ENCODE measurements around the gene CDHR1. TPM values are rescaled to one million over a fixed set of nuclear protein-coding genes. Genes with fewer than 3 reads are reported as not detected.
"Not testable (repeated sequence)": the region's sequence is repeated elsewhere in the genome, so short reads cannot be mapped to it uniquely, and the experiment has no call there.

Gene CDHR1
- total RNA-seq, 4 donors from 2014 or later, result 0.27 TPM; not detected in 3

DNA sequence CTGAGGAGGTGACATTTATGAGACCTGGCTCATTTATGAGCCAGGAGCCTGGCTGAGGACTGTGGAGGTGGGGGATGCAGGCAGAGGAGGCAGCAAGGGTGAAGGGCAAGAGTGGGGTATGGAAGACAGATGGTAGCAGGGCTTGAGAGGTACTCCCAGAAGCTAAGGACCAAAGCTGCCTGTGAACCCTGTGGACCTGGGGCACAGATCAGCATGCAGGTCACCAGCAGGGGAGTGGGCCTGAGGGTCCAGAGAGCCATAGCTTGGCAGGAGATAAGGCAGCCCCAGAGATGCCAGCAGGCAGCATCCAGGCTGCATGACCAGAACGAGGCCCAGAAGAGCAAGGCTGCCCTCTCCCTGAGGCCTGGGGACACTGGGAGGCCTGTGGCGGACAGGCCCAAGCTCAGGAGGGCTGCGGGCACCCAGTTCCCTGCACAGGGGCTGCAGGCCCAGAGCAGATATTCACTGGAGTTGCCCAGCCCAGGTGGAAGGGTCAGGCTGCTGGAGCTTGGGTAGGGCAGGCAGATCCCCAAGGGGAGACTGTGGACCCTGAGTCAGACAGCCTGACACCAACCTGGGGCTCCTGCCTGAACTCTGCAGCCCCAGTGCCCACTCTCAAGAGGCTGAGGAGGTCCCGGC lies 17.4 kb upstream of the CDHR1 start:
- Histone ChIP-seq H3K4me3 (no peak overlapping the region), H3K27me3 (no peaks in the 10 kb centered on the region), H3K4me1 (no peaks in the 10 kb centered on the region), H3K9me3 (no peaks in the 10 kb centered on the region), H3K27ac (no peak overlapping the region), H3K36me3 (no peaks in the 10 kb centered on the region)
- in situ Hi-C loops (cut with MboI; ENCODE audit: low sequenced_read_pairs in 4 of 4) (no loop called here), intact Hi-C loops (cut with DNase I; ENCODE audit: low total_unique reads) (no loop called here)
- no peak for DNase-seq
- ATAC-seq, result no peak
- TF ChIP-seq, protein P1, sequence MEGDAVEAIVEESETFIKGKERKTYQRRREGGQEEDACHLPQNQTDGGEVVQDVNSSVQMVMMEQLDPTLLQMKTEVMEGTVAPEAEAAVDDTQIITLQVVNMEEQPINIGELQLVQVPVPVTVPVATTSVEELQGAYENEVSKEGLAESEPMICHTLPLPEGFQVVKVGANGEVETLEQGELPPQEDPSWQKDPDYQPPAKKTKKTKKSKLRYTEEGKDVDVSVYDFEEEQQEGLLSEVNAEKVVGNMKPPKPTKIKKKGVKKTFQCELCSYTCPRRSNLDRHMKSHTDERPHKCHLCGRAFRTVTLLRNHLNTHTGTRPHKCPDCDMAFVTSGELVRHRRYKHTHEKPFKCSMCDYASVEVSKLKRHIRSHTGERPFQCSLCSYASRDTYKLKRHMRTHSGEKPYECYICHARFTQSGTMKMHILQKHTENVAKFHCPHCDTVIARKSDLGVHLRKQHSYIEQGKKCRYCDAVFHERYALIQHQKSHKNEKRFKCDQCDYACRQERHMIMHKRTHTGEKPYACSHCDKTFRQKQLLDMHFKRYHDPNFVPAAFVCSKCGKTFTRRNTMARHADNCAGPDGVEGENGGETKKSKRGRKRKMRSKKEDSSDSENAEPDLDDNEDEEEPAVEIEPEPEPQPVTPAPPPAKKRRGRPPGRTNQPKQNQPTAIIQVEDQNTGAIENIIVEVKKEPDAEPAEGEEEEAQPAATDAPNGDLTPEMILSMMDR (IDR thresholded peaks at IDR 0.05 in 4 of 5, conservative IDR thresholded peaks at IDR 0.05 in 1 of 5), result no peak
- no peak for TF ChIP-seq POLR2A (IDR thresholded peaks at IDR 0.05)

DNA sequence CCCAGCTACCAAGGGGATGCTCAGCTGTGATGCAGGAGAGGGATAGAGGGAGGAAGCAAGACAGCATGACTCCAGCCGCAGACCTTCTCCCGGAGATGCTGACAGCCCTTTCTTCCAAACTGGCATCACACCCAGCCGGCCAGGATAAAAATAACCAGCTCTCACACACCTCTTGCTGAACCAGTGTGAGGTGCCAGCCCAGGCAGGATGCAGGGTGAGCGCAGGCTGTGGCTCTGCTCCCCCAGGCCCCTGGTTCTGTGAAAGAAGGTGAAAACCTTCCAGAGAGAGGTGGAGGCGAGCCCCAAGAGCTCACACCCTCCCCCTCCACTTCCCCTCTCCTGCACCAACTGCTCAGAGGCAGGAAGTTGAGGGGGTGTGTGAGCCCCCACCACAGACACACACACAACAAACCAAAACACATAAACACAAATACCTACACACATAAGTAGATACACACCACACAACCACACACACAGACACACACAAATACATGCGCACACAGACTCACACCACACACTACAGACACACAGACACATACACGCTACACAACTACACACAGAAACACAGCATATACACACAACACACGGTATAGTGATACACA lies 16.7 kb upstream of the CDHR1 start:
- Histone ChIP-seq H3K27ac (no peak overlapping the region), H3K27me3 (no peaks in the 10 kb centered on the region), H3K4me3 (no peak overlapping the region), H3K4me1 (no peaks in the 10 kb centered on the region), H3K9me3 (no peaks in the 10 kb centered on the region), H3K36me3 (no peaks in the 10 kb centered on the region)
- TF ChIP-seq, protein P1 (IDR thresholded peaks at IDR 0.05 in 4 of 5, conservative IDR thresholded peaks at IDR 0.05 in 1 of 5), result no peak
- in situ Hi-C loops (cut with MboI; ENCODE audit: low sequenced_read_pairs in 4 of 4), result no loop called here
- intact Hi-C loops (cut with DNase I; ENCODE audit: low total_unique reads), result no loop called here
- ATAC-seq (no peak), DNase-seq (no peak)

DNA sequence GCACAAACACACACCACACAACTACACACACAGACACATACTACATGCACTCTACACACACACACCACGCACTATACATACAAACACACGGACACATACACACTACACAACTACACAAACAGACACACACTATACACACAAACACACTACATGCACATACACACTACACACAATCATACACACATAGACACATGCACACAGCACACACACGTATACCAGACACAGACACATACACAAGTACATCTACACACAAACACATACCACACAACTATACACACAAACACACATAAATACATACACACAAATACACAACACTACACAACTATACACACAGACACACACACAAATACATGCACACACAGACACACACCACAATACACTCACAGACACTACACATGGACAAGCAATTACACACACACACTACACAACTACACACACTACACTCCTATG lies 16.2 kb upstream of the CDHR1 start:
- Histone ChIP-seq H3K4me1 (no peaks in the 10 kb centered on the region), H3K9me3 (no peaks in the 10 kb centered on the region), H3K27ac (no peak overlapping the region), H3K27me3 (no peaks in the 10 kb centered on the region), H3K36me3 (no peaks in the 10 kb centered on the region), H3K4me3 (no peak overlapping the region)
- DNase-seq (no peak), ATAC-seq (no peak)
- no peak for TF ChIP-seq POLR2A (IDR thresholded peaks at IDR 0.05)
- TF ChIP-seq, protein P1 (IDR thresholded peaks at IDR 0.05 in 4 of 5, conservative IDR thresholded peaks at IDR 0.05 in 1 of 5), result no peak
- in situ Hi-C loops (cut with MboI; ENCODE audit: low sequenced_read_pairs in 4 of 4), result no loop called here
- intact Hi-C loops (cut with DNase I; ENCODE audit: low total_unique reads), result no loop called here

DNA sequence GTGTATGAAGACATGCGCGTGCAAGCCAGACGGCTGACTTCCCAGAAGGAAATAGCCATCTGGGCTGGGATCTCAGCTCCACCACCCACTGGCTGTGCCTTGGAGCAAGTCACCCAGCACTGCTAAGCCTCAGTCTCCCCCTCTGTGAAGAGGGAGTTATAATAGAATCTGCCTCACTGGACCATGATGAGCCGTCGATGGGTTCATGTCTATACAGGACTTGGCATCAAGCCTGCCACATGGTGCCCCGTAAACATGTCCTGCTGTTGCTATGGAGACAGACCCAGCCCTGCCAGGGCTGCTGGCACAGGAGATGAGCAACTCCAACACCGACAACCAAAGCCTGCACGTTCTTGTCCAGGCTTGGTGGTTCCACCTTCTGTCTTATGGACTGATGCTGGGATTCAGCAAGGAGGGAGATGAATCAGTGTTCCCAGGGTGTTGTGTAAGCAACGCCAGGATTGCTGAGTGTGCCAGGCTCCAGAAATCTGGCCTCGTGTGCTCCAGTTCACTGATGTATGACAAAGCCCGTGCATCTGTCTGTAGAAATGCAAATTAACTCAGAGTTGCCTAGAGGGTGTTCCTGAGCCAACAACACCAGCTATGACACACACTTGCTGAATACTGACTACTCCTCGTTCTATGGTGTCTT lies 15.2 kb upstream of the CDHR1 start:
- no peak overlapping the region for H3K27ac ChIP-seq
- no peaks in the 10 kb centered on the region for H3K36me3 ChIP-seq
- no peak for DNase-seq
- no peaks in the 10 kb centered on the region for H3K9me3 ChIP-seq
- TF ChIP-seq POLR2A (IDR thresholded peaks at IDR 0.05), result no peak
- TF ChIP-seq, protein P1 (IDR thresholded peaks at IDR 0.05 in 4 of 5, conservative IDR thresholded peaks at IDR 0.05 in 1 of 5), result no peak
- intact Hi-C loops (cut with DNase I; ENCODE audit: low total_unique reads), result no loop called here
- ATAC-seq, result no peak
- H3K27me3 ChIP-seq, result no peaks in the 10 kb centered on the region
- in situ Hi-C loops (cut with MboI; ENCODE audit: low sequenced_read_pairs in 4 of 4), result no loop called here
- H3K4me3 ChIP-seq, result no peak overlapping the region
- no peaks in the 10 kb centered on the region for H3K4me1 ChIP-seq

DNA sequence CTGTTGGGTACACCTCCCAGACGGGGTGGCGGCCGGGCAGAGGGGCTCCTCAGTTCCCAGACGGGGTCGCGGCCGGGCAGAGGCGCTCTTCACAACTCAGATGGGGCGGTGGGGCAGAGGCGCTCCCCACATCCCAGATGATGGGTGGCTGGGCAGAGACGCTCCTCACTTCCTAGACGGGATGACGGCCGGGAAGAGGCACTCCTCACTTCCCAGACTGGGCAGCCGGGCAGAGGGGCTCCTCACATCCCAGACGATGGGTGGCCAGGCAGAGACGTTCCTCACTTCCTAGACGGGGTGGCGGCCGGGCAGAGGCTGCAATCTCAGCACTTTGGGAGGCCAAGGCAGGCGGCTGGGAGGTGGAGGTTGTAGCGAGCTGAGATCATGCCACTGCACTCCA lies 14.0 kb upstream of the CDHR1 start:
- H3K4me3 ChIP-seq; H3K36me3 ChIP-seq; in situ Hi-C loops (cut with MboI; ENCODE audit: low sequenced_read_pairs in 4 of 4); H3K27me3 ChIP-seq; ATAC-seq; H3K9me3 ChIP-seq; H3K27ac ChIP-seq; DNase-seq; intact Hi-C loops (cut with DNase I; ENCODE audit: low total_unique reads); H3K4me1 ChIP-seq: not testable (repeated sequence)

All from gastrocnemius medialis (tissue), 4 donors.